IMR-90 (cell line): Measurements from ENCODE around the gene SCN11A.

Experiments
- CHD1 ChIP-seq: IDR thresholded peaks from 2 replicates; pipeline ENCODE4 v1.6.1; 2012; ENCODE audit warnings: low read depth, low read length, improper control_type of control experiment
- FOS ChIP-seq: fragments of 150-350 bp; IDR thresholded peaks from 2 replicates; pipeline ENCODE4 v1.6.1; 2016; ENCODE audit warnings: low read depth, low read length
- MAFK ChIP-seq: IDR thresholded peaks from 2 replicates; pipeline ENCODE4 v1.6.1; 2012; ENCODE audit warnings: low read depth, low read length, improper control_type of control experiment
- MAZ ChIP-seq: IDR thresholded peaks from 2 replicates; pipeline ENCODE4 v1.6.1; 2012; ENCODE audit warnings: low read depth, mild to moderate bottlenecking, low read length, improper control_type of control experiment, moderate library complexity, borderline replicate concordance
- POLR2A ChIP-seq: IDR thresholded peaks from 2 replicates; pipeline ENCODE4 v1.6.1; 2012; ENCODE audit warnings: mild to moderate bottlenecking, low read depth, low read length
- RAD21 ChIP-seq: IDR thresholded peaks from 2 replicates; pipeline ENCODE4 v1.6.1; 2012; ENCODE audit warnings: low read length, improper control_type of control experiment
- TF ChIP-seq, protein P1 (sequence below): conservative IDR thresholded peaks from 2 replicates; pipeline ENCODE4 v1.5.1; 2012; ENCODE audit warnings: mild to moderate bottlenecking, low read depth, low read length, improper control_type of control experiment
- TF ChIP-seq, protein P2 (sequence below): fragments of 150-350 bp; IDR thresholded peaks from 2 replicates; pipeline ENCODE4 v1.6.1; 2016; ENCODE audit warnings: low read depth, mild to moderate bottlenecking, low read length, moderate library complexity, borderline replicate concordance

DNA sequence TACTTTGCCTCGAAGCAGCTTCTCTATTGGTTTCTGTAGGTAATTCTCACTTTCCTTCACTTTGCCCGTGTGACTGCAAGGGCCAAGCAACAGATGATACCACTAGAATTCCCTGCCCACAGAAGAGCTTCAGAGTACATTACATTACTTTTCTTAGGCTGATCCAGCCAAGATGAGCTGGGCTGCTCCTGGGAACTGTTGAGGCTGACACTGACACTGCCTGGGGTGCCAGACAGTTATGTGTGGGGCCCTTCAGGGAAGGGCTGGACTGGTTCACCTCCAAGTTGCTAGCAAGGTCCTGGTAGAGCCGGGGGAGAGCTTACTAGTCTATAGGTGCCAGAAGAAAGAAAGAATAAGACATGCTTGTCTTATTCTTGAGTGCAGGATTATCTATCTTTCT, 36.7 kb upstream of the SCN11A start:
- no peak for TF ChIP-seq POLR2A
- TF ChIP-seq, protein P1, sequence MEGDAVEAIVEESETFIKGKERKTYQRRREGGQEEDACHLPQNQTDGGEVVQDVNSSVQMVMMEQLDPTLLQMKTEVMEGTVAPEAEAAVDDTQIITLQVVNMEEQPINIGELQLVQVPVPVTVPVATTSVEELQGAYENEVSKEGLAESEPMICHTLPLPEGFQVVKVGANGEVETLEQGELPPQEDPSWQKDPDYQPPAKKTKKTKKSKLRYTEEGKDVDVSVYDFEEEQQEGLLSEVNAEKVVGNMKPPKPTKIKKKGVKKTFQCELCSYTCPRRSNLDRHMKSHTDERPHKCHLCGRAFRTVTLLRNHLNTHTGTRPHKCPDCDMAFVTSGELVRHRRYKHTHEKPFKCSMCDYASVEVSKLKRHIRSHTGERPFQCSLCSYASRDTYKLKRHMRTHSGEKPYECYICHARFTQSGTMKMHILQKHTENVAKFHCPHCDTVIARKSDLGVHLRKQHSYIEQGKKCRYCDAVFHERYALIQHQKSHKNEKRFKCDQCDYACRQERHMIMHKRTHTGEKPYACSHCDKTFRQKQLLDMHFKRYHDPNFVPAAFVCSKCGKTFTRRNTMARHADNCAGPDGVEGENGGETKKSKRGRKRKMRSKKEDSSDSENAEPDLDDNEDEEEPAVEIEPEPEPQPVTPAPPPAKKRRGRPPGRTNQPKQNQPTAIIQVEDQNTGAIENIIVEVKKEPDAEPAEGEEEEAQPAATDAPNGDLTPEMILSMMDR = no peak
- TF ChIP-seq, protein P2, sequence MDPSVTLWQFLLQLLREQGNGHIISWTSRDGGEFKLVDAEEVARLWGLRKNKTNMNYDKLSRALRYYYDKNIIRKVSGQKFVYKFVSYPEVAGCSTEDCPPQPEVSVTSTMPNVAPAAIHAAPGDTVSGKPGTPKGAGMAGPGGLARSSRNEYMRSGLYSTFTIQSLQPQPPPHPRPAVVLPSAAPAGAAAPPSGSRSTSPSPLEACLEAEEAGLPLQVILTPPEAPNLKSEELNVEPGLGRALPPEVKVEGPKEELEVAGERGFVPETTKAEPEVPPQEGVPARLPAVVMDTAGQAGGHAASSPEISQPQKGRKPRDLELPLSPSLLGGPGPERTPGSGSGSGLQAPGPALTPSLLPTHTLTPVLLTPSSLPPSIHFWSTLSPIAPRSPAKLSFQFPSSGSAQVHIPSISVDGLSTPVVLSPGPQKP = no peak
- no peak for TF ChIP-seq CHD1
- no peak for TF ChIP-seq RAD21
- no peak for TF ChIP-seq MAZ
- no peak for TF ChIP-seq FOS
- no peak for TF ChIP-seq MAFK
